HG03432 (cell line): Measurements from ENCODE around the gene MED15.
"Not testable (repeated sequence)": the region's sequence is repeated elsewhere in the genome, so short reads cannot be mapped to it uniquely, and the experiment has no call there.

Source experiments
- ATAC-seq: cut with Tn5 transposase; IDR thresholded peaks from one replicate; pipeline ENCODE4 v1.9.1; 2021; ENCODE audit warnings: mild to moderate bottlenecking, moderate library complexity; ENCODE audit not compliant: unreplicated experiment

The MED15 gene

DNA sequence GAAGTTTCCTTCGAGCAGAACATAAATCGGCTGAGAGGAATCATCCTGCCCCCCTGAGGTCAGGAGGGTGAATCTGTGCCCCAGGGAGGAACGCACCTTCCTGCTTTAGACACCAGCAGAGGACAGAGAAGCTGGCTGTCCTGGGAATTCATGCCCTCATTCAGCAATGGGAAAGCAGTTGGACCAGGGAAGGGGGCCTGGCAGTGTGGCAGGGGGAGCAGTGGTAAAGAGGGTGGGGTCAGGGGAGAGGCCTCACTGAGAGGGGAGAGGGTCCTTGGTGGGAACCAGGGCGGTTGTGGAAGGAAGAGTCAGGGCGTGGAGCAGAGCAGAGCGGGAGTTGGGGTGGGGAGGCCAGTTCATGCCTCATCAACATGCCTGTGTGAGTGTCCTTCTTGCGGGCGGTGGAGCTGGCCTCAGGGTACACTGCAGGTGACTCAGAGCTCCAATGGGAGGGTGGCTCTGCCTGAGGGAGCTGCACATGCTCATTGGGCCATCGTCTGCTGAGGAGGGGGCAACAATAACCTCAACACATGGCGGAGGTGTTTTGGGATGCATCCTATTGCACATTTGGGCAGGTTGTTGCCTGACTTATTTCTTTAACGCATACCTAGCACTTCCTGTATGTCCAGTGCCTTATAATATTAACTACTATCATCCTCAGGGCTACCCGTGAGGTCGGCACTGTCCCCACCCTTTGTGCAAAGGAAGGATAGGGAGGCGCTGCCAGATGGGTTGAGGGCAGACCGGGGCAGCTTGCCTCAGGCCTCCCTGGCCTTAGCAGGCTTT, 23.2 kb downstream of the MED15 start:
- no peak for ATAC-seq

DNA sequence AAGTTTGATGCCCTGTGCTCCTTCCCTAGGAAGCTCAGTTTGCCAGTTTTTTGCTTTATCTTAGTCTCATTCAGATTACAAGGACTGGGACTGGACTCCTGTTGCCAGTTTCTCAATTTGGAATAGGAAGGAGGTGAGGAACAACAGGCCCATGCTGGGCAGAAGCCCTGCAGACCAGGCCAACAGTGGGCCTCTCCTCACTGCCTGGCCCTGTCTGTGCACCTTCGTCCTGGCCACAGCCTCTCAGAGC, 23.7 kb downstream of the MED15 start:
- no peak for ATAC-seq

DNA sequence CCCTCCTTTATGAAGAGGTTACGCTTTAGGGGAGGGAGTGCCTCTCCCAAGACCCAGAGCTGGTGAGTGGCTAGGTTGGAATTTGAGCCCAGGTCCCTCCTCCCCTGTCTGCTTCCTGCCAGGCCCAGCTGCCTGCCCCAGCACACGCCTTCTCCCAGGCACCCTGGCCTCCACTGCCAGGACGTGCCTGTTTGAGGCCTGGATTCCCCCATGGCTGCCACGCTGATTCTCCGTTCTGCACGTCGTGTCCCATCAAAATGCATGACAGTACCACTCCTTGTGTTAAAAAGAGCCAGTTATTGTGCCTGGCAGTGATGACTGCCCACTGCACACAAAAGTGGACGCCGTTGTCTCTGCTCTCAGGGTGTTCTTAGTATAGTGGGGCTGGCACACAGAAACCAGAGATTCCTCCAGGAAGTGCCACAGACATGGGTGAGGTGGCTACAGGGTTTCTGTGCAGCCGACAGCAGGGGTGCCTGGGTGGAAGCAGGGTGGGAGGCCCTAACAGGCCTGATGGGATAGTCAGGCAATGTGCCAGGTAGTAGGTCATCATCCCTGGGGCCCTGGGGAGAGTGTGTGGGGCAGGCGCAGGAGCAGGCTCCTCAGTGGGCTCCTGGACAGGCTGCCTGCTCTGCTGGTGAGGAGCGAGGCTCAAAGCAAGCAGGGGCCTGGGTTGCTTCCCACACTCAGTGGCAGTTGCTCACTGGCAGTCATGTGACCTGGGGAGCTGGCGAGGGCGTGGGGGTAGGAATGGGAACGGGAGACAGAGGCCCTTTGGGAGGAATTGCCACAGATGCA, 24.2 kb downstream of the MED15 start:
- ATAC-seq = no peak

DNA sequence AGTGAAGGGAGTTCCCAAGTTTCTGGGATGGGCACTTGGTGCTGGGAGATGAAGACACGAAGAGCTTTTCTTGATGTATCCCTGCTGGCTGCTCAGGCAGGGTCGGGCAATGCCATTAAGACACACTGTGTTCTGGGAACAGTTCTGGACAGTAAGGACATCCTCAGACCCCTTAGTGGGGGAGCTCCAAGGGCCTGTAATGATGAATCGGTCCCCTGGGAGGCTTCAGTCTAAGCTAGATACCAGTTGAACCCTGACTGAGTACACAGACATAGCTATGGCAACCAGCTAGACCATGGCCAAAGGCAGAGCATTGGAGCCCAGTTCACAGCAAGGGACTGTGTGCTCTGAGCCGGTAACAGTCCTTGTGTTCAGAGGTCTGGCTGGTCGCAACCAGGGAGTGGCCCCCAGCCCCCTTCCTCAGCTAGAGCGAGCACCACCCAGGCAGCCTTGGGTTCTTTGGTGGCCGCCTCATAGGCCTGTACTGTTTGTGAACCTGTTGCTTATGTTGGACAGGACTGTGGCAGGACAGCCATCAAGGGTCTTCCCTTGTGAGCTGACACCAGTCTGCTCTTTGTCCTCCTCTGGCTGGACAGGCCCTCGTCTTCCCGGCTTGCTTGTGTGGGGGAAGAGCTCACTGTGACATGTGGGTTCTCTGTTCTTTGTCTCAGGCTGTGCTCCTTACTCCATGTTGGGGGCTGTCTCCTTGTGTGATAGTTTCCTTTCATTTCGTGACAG, 25.0 kb downstream of the MED15 start:
- ATAC-seq = no peak

DNA sequence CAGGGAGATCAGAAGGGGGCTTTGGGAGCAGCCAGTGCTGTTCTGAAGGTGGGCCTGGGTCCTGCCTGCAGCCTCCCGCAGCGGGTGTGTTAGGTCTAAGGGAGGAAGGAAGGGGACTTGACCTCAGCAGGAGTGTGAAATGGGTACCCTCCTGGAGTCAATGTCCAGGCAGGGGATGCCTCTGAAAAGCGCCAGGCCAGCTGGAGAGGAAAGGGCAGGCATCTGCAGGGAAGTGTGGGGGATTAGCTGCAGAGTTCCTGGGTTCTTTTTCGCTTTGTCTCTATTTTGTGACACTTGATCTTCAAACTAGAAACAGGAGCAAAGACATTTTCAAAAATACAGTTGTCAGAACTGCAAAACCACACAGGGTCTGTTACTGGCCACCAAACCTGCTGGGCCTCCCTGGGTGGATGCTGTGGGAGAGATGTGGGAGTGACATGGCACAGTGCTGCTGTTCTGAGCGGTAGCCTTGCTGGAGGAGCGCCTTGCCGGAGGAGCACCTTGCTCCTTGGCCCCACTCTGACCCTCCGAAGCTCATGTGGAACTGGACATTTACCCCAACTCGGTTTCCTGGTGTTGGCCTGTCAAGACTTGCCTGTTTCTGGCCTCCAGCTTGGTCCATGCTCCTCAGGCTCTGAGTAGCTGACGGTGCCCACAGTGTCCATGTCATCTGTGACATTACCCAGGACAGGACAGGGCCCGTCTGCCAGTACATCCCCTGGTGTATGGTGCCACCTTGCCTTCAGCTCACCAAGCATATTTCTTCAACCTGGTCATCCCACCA, 25.9 kb downstream of the MED15 start:
- no peak for ATAC-seq

- ATAC-seq = no peak
Measured at GRCh38 chr22:20533879-20534265, 26.5 kb downstream of the MED15 start.

DNA sequence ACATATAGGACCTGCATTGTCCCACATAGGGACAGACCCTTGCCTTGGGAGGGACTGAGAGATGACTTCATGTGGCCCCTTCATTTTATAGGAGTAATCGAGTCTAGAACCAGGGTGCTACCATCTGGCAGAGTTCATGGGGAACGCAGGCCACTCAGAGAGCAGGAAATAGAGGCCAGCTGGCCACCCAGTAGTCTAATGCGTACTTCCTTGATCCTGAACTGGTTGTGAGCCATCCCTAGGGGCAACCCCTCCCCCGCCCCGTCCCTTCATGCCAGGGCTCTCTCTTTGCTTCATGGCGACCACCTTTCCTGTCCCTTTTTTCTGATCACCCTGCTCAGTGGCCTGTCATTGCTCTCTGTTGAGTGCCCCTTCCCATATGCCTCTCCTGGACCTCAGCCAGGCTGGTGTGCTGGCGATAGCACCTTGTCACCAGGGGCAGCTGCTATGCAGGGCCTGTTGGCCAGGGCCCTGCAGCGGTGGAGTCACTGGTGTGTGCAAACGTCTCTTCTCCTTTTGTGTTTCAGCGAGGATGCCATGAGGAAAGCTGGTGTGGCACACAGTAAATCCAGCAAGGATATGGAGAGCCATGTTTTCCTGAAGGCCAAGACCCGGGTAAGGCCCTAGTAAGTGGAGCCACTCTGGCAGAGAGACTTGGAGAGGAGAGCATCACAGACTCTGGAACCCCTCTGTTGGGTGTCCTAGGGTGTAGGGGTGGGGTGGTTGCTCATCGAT, 29.3 kb downstream of the MED15 start:
- ATAC-seq = no peak

GRCh38 chr22:20537325-20537756, 29.9 kb downstream of the MED15 start:
- no peak for ATAC-seq

GRCh38 chr22:20537983-20538382, 30.6 kb downstream of the MED15 start:
- ATAC-seq = no peak

GRCh38 chr22:20538875-20539274, 31.5 kb downstream of the MED15 start:
- ATAC-seq = not testable (repeated sequence)

GRCh38 chr22:20542055-20542454, 34.6 kb downstream of the MED15 start:
- no peak for ATAC-seq

GRCh38 chr22:20542736-20543135, 35.3 kb downstream of the MED15 start:
- ATAC-seq = no peak

DNA sequence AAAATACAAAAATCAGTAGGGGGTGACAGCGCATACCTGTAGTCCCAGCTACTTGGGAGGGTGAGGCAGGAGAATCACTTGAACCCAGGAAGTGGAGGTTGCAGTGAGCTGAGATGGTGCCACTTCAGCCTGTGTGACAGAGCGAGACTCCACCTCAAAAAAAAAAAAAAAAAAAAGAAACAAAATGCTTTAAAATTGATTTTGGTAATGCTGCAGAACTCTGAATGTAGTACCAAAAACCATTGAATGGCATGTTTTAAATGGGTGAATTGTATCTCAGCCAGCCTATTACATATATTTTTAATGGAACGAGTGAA, 37.9 kb downstream of the MED15 start:
- ATAC-seq = not testable (repeated sequence)

GRCh38 chr22:20545681-20546521, 38.5 kb downstream of the MED15 start:
- ATAC-seq = no peak

- no peak for ATAC-seq
Measured at GRCh38 chr22:20546541-20546950, 39.1 kb downstream of the MED15 start.

- no peak for ATAC-seq
Measured at GRCh38 chr22:20547029-20547428, 39.6 kb downstream of the MED15 start.

- no peak for ATAC-seq
Measured at GRCh38 chr22:20548806-20549205, 41.4 kb downstream of the MED15 start.

- ATAC-seq = no peak
Measured at GRCh38 chr22:20549232-20549841, 41.9 kb downstream of the MED15 start.
